Neural progenitor cell (in vitro differentiated cells): ENCODE measurements around the gene CDNF. TPM values are rescaled to one million over a fixed set of nuclear protein-coding genes. Genes with fewer than 3 reads are reported as not detected.

Experiments
- DNase-seq: peaks from one replicate; pipeline ENCODE4 v3.0.0-alpha.2; 2016; ENCODE audit warnings: low spot score
- H2AFZ ChIP-seq: fragments of 200-600 bp; sonication (generic); replicated peaks from 2 replicates; pipeline ENCODE4 v1.6.1; 2016; ENCODE audit warnings: antibody characterized with exemption
- H3F3A ChIP-seq: fragments of 200-600 bp; sonication (generic); 2 replicates; pipeline ENCODE4 v1.6.1; 2016; ENCODE audit warnings: antibody characterized with exemption, low read depth
- H3K27ac ChIP-seq: fragments of 200-600 bp; sonication (generic); 2 replicates; pipeline ENCODE4 v1.5.1; 2016; ENCODE audit warnings: mild to moderate bottlenecking
- H3K27me3 ChIP-seq: fragments of 200-600 bp; sonication (generic); 2 replicates; pipeline ENCODE4 v1.6.1; 2016; ENCODE audit warnings: mild to moderate bottlenecking, moderate library complexity
- H3K36me3 ChIP-seq: fragments of 200-600 bp; sonication (generic); 2 replicates; pipeline ENCODE4 v1.5.1; 2016
- H3K4me1 ChIP-seq: fragments of 200-600 bp; sonication (generic); 2 replicates; pipeline ENCODE4 v1.6.1; 2016; ENCODE audit warnings: mixed run types
- H3K4me2 ChIP-seq: fragments of 200-600 bp; sonication (generic); 2 replicates; pipeline ENCODE4 v1.6.1; 2016
- H3K4me3 ChIP-seq: fragments of 200-600 bp; sonication (generic); 2 replicates; pipeline ENCODE4 v1.5.1; 2016
- H3K79me2 ChIP-seq: fragments of 200-600 bp; sonication (generic); 2 replicates; pipeline ENCODE4 v1.6.1; 2016; ENCODE audit warnings: low read depth
- H3K9ac ChIP-seq: fragments of 200-600 bp; sonication (generic); 2 replicates; pipeline ENCODE4 v1.6.1; 2016
- H3K9me3 ChIP-seq: fragments of 200-600 bp; sonication (generic); 2 replicates; pipeline ENCODE4 v1.5.1; 2016; ENCODE audit warnings: low read depth
- H4K20me1 ChIP-seq: fragments of 200-600 bp; sonication (generic); 2 replicates; pipeline ENCODE4 v1.6.1; 2016; ENCODE audit warnings: low read depth
- H3K27ac Mint-ChIP-seq: 3 replicates; pipeline ENCODE4 v1.8.0; 2021; ENCODE audit warnings: mixed read lengths
- H3K27me3 Mint-ChIP-seq: 2 replicates; pipeline ENCODE4 v1.8.0; 2022; ENCODE audit warnings: low read depth, mild to moderate bottlenecking, inconsistent platforms, moderate library complexity, mixed read lengths; ENCODE audit not compliant: insufficient read depth
- H3K36me3 Mint-ChIP-seq: 3 replicates; pipeline ENCODE4 v1.8.0; 2021; ENCODE audit warnings: mixed read lengths
- H3K4me1 Mint-ChIP-seq: 3 replicates; pipeline ENCODE4 v1.8.0; 2021; ENCODE audit warnings: mixed read lengths
- H3K4me3 Mint-ChIP-seq: 3 replicates; pipeline ENCODE4 v1.8.0; 2021; ENCODE audit warnings: mild to moderate bottlenecking, moderate library complexity, mixed read lengths
- H3K9me3 Mint-ChIP-seq: 3 replicates; pipeline ENCODE4 v1.8.0; 2020; ENCODE audit warnings: mixed read lengths
- EZH2 ChIP-seq: fragments of 200-600 bp; sonication (generic); IDR thresholded peaks from 2 replicates; pipeline ENCODE4 v1.6.1; 2017; ENCODE audit warnings: antibody characterized with exemption, mild to moderate bottlenecking, moderate library complexity
- EZH2phosphoT487 ChIP-seq: fragments of 200-600 bp; sonication (generic); IDR thresholded peaks from 2 replicates; pipeline ENCODE4 v1.6.1; 2017; ENCODE audit warnings: antibody characterized with exemption
- total RNA-seq: library from RNA; depleted of rRNA; stranded (reverse); fragments of >200 nt; gene quantifications from 2 replicates; pipeline ENCODE4 v1.2.3, GENCODE V29; 2015; ENCODE audit warnings: low replicate concordance
- TF ChIP-seq, protein P1 (sequence below): fragments of 200-600 bp; sonication (generic); IDR thresholded peaks from 2 replicates; pipeline ENCODE4 v1.5.1; 2017; ENCODE audit warnings: antibody characterized with exemption, mild to moderate bottlenecking

CDNF gene
- total RNA-seq, 1 donor from 2014 or later = 5.2 TPM

DNA sequence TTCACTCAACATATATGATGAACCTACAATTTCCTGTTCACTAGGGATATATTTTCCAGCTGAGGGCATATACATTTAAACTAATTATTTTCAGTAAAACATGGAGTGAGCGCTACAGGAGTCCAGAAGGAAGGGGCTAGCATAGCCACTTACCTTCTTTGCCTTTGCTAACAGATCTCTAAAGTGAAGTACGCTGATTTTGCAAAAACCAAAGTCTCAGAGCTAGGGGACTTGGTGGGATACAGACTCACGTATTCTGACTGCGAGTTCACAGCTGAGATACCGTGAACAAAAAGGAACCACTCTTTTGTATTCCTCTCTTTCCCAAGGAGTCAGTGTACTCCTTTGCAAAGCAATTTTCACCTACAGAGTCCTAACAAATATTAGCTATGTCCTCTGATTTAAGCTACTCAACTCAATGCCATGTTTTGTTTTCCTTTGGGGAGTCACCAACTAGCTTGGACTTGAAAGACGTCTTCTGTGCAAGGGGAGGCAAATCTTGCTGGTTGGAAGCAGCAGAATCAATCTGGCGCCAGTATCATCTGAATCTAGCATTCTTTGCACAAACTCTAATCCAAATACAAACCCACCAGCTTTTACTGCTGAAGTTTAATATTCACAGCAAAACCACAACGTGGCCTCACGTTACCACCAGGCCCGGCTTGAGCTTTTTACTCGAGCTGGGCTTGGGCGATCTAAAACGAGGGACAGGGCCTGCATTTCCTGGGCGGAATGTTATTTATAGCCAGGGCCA, 657 bp downstream of the CDNF start:
- Histone ChIP-seq H2AFZ (peak overlapping the region; percentile 59), H3K36me3 (peaks cover 10% of the 10 kb centered on the region), H4K20me1 (peaks cover 5% of the 10 kb centered on the region), H3K9me3 (no peaks in the 10 kb centered on the region), H3K27ac (peak overlapping the region; percentile 84), H3K27me3 (no peaks in the 10 kb centered on the region), H3F3A (peaks cover 14% of the 10 kb centered on the region), H3K79me2 (peaks cover 41% of the 10 kb centered on the region), H3K4me3 (peak overlapping the region; percentile 94), H3K9ac (peak overlapping the region; percentile 64), H3K4me1 (peaks cover 12% of the 10 kb centered on the region), H3K4me2 (peak overlapping the region; percentile 89)
- H3K36me3 Mint-ChIP-seq = peaks cover 12% of the 10 kb centered on the region
- H3K4me1 Mint-ChIP-seq = peaks cover 17% of the 10 kb centered on the region
- peak overlapping the region; percentile 97 for H3K4me3 Mint-ChIP-seq
- H3K27ac Mint-ChIP-seq = peak overlapping the region; percentile 97
- TF ChIP-seq, protein P1, sequence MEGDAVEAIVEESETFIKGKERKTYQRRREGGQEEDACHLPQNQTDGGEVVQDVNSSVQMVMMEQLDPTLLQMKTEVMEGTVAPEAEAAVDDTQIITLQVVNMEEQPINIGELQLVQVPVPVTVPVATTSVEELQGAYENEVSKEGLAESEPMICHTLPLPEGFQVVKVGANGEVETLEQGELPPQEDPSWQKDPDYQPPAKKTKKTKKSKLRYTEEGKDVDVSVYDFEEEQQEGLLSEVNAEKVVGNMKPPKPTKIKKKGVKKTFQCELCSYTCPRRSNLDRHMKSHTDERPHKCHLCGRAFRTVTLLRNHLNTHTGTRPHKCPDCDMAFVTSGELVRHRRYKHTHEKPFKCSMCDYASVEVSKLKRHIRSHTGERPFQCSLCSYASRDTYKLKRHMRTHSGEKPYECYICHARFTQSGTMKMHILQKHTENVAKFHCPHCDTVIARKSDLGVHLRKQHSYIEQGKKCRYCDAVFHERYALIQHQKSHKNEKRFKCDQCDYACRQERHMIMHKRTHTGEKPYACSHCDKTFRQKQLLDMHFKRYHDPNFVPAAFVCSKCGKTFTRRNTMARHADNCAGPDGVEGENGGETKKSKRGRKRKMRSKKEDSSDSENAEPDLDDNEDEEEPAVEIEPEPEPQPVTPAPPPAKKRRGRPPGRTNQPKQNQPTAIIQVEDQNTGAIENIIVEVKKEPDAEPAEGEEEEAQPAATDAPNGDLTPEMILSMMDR = peak; percentile 4
- TF ChIP-seq EZH2phosphoT487 = no peak
- no peak for TF ChIP-seq EZH2
- no peaks in the 10 kb centered on the region for H3K9me3 Mint-ChIP-seq
- peak; percentile 31 for DNase-seq
- peaks cover 4% of the 10 kb centered on the region for H3K27me3 Mint-ChIP-seq

DNA sequence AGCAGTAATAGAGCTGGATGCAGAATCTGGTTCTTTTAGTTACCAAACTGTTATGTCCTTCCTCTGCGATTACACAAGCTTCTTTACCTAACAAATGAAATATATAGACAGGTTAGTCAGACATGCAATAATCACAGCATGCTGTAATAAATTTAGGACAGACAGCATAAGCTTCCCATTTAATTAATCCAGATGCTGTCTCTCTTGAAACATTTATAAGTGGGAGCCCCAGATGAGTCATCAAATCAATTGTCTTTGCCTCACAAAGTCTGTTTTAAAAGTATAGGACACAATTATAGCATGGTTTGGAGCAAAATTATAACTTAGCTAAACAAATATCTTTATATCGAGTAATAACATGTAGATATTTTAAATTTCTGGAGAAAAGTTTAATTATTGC, 1.6 kb downstream of the CDNF start:
- Mint-ChIP-seq H3K27ac (no peak overlapping the region), H3K4me1 (peaks cover 17% of the 10 kb centered on the region), H3K36me3 (peaks cover 7% of the 10 kb centered on the region), H3K4me3 (no peak overlapping the region), H3K27me3 (peaks cover 4% of the 10 kb centered on the region), H3K9me3 (no peaks in the 10 kb centered on the region)
- Histone ChIP-seq H3F3A (peaks cover 14% of the 10 kb centered on the region), H3K4me2 (no peak overlapping the region), H3K4me1 (peaks cover 12% of the 10 kb centered on the region), H3K9me3 (no peaks in the 10 kb centered on the region), H3K36me3 (peaks cover 10% of the 10 kb centered on the region), H3K4me3 (no peak overlapping the region), H3K27me3 (no peaks in the 10 kb centered on the region), H3K79me2 (peaks cover 31% of the 10 kb centered on the region), H4K20me1 (peaks cover 5% of the 10 kb centered on the region), H3K9ac (no peak overlapping the region), H3K27ac (no peak overlapping the region), H2AFZ (no peak overlapping the region)
- DNase-seq = no peak
- no peak for TF ChIP-seq EZH2phosphoT487
- no peak for TF ChIP-seq EZH2
- TF ChIP-seq, protein P1 = no peak

- H3K4me1 Mint-ChIP-seq = peaks cover 8% of the 10 kb centered on the region
- Histone ChIP-seq H3F3A (peaks cover 14% of the 10 kb centered on the region), H3K79me2 (no peaks in the 10 kb centered on the region), H3K4me2 (no peak overlapping the region), H3K27ac (no peak overlapping the region), H2AFZ (no peak overlapping the region), H3K27me3 (no peaks in the 10 kb centered on the region), H4K20me1 (no peaks in the 10 kb centered on the region), H3K4me3 (no peak overlapping the region), H3K9ac (no peak overlapping the region), H3K4me1 (peaks cover 6% of the 10 kb centered on the region), H3K9me3 (no peaks in the 10 kb centered on the region), H3K36me3 (no peaks in the 10 kb centered on the region)
- no peak for DNase-seq
- no peak overlapping the region for H3K27ac Mint-ChIP-seq
- H3K27me3 Mint-ChIP-seq = peaks cover 7% of the 10 kb centered on the region
- H3K9me3 Mint-ChIP-seq = no peaks in the 10 kb centered on the region
- TF ChIP-seq EZH2 (no peak), EZH2phosphoT487 (no peak)
- TF ChIP-seq, protein P1 = no peak
- H3K36me3 Mint-ChIP-seq = no peaks in the 10 kb centered on the region
- H3K4me3 Mint-ChIP-seq = no peak overlapping the region
Observed at GRCh38 chr10:14833106-14833505, 4.7 kb downstream of the CDNF start.
